GM19467 (cell line): ENCODE measurements around the gene CHST6.
"Not testable (repeated sequence)": the region's sequence is repeated elsewhere in the genome, so short reads cannot be mapped to it uniquely, and the experiment has no call there.

Experiments
- ATAC-seq: cut with Tn5 transposase; IDR thresholded peaks from one replicate; pipeline ENCODE4 v1.9.1; 2021; ENCODE audit warnings: mild to moderate bottlenecking, moderate library complexity; ENCODE audit not compliant: unreplicated experiment

Gene CHST6

DNA sequence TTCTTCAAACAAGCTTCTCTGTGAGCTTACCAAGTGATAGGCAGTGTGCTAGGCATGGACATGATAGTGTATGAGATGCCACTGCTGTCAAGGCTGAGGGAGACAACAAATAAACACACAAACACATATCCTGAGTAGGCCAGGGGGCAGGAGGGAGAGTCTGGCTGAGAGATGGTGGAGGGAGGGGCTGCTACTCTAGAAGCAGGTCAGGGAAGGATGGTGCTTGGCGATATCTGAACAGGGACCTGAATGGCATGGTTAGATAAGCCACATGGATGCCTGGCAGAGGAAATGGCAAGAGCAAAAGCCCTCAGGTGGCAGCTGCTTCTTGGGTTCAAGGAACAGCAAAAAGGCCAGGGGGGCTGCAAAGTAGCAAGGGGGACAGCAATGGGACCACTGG is 8.6 kb upstream of the CHST6 start:
- ATAC-seq: no peak

DNA sequence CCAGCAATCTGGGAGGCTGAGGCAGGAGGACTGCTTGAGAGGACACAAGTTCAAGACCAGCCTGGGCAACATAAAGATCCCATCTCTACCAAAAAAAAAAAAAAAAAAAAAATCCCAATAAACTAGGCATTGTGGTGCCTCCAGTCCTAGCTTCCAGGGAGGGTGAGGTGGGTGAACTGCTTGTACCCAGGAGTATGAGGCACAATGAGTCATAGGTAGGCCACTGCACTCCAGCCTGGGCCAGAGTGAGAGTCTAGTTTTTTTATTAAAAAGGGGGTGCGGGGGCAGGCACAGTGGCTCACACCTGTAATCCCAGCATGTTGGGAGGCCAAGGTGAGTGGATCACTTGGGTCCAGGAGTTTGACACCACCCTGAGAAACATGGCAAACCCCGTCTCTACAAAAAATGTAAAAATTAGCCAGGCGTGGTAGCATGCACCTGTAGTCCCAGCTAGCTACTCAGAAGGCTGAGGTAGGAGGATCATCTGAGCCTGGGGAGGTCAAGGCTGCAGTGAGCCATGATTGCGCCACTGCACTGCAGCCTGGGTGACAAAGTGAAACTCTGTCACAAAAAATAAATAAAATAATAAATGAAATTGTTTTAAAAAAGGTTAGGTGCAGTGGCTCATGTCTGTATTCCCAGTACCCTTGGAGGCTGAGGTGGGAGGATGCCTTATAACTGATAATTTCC is 7.8 kb upstream of the CHST6 start:
- no peak for ATAC-seq

DNA sequence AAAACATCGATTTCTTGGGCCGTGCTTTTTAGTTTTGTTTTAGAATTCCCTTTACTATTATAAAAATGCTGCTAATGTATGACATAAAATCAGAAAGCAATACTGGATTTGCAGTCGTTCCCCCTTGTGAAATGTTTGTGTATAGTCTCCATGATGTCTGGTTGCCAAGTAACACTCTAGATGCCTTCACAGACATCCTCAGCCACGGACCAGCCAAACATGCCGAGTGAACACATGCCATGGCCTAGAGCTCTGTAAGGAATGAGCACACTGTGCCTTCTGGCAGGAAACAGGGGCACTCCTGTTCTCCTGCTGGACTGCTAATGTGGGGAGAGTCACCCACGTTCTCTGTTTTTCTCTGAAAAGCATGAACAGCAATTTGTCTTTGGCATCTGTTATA is 6.6 kb upstream of the CHST6 start:
- not testable (repeated sequence) for ATAC-seq

DNA sequence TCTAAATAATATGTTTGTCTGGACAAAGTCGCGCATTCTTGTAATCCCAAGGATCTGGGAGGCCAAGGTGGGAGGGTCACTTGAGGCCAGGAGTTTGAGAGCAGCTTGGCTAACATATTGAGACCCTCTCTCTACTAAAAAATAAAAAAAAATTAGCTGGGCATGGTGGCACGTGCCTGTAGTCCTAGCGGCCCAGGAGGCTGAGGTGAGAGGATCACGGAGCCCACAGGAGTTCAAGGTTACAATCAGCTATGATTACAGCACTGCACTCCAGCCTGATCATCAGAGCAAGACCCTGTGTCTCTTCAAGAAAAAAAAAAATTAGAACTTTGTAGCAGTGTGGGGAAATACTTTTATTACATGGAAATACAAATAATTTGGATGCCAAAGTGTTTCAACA is 6.1 kb upstream of the CHST6 start:
- ATAC-seq: no peak

DNA sequence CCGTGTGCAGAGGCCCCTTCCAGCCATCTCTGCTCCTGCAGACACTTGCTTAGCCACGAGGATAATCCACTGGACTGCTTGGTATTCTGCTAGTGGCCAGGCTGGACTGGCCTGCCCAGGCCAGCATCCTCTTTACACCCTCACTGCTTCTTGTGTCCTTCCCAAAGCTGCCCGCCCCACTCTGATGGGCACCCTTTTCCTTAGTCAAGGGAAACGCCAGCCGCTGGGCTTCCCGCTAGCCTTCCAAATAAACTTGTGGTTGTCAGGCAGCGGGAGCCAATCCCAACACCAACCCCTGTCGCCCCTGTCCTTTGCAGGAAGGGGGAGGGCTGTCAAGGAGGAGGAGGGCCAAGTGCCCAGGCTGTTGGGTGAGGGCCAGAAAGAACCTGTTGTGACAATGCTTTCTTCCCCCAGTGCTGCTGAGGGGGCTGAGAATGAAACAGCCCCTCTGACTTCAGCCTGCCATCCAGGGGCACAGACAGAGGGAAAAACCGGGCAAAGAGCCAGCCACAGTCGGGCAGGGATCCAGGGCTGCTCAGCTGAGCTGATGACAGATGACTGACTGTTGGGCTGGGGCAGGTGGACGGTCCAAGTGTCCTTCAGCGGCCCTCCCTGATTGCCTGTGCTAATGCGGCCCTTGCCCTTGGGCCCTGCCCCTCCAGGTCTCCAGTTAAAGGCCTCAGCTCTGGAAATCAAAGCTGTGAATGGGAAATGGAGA is 3.5 kb upstream of the CHST6 start:
- ATAC-seq: not testable (repeated sequence)

DNA sequence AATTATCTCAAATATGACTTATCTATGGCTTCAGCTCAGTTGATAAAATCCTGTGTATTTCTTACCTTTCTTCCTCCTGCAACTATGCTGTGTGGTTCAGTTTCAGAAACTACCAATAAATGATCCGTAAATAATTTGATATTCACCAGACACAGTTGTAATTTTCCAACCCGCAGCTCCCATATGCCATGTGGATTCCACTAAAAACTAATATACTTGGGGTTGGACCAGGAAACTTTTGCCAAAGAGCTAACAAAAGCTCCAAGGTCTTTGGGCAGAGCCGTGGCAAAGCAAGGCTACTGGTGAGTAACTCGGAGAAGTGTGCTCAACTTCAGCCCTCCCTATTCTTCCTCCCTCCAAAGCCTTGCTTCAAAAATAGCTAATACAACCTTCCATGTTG is 2.3 kb upstream of the CHST6 start:
- ATAC-seq: no peak

DNA sequence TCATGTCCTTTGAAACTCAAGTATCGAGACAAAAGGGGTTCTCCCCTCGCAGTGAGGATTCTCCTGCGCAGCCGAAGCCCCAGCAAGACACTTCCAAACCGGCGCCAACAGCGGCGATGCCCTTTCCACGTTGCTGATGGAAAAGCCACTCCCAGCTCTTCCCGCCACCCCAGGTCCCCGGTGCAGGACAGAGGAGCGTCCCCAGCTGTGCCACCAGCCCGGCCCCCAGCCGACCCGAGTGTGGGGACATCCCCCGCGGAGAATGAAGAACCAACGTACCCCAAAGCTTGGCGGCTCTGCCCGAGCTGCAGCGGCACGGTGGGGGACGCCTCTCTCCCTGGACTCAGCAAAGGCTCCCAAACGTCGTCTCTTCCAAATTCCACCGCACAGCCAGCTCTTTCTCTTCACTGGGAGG is 573 bp downstream of the CHST6 start:
- no peak for ATAC-seq

DNA sequence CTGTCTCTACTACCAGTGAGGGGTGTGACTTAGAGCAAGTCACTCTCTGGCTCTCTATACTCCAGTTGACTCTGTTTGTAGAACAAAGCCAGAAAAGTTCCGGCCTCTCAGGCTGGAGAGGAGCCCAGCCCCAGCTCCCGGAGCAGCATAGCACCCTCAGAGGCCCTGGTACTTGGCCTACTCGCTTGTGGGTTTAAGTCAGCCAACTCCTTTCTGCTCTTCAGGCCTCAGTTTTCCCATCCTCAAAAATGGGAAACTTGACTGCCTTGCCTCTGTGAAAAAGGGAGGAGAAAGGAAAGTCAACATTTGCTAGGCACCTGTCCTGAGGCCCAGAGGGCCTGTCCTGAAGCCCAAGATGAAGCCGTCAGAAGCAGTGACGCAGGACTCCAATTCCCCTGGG is 1.1 kb downstream of the CHST6 start:
- ATAC-seq: no peak

DNA sequence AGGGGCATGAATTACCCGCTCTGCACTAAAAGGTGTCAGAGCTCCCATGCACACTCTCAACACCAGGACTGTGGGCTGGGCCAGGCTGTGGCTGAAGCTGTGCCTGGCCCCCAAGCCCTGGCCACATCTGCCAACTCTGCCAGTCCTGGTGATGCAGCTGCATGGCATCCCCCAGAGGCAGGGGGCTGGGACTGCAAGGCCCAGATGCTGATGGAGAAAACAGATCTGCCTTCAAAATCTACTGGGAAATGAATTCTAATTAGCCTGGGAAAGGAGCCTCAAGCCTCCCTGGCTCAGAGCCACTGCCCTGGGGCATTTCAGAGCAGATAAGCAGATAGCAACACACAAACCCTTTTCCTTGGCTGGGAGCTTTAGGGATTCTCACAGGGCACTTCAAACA is 3.4 kb downstream of the CHST6 start:
- no peak for ATAC-seq

DNA sequence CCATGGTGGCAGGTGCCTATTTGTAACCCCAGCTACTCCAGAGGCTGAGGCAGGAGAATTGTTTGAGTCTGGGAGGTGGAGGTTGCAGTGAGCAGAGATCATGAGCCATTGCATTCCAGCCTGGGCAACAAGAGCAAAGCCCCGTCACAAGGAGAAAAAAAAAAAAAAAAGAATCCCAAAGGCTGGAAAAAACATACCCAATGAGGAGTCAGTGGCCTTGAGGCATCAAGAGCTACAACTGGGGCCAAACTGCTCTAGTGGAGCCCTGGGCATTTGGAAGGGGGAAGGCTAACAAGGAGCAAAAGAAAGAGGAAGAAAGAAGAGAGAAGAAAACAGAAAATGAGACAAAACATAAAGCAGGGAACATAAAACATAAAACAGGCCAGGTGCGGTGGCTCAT is 6.9 kb downstream of the CHST6 start:
- ATAC-seq: no peak

DNA sequence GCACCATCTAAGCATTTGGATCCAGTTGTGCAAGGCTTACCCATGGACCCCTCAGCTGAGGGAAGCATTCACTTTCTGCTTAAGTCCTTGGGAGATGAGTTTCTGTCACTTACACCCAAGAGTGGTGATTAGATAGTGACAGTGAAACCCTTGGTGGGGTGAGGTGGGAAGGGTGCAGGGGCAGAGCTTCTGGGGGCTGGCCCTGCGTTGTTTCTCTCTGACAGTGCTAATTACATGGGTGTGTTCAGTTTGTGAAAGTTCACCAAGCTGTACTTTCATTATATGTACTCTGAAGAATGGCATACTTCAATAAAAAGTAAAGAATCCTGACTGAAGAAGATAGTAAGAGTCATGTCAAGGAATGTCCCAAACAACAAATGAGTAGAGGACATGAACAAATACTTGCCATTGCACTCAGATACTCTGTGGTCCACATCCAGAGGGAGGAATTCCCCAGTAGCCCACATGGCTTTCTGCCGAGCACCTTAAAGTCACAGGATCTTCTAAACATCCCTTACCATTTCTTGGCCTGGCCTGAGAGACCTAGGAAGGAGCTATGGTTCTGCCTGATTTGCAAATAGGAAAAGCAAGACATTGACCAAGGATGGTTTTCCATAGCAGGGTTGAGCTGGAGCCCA is 8.4 kb downstream of the CHST6 start:
- no peak for ATAC-seq

DNA sequence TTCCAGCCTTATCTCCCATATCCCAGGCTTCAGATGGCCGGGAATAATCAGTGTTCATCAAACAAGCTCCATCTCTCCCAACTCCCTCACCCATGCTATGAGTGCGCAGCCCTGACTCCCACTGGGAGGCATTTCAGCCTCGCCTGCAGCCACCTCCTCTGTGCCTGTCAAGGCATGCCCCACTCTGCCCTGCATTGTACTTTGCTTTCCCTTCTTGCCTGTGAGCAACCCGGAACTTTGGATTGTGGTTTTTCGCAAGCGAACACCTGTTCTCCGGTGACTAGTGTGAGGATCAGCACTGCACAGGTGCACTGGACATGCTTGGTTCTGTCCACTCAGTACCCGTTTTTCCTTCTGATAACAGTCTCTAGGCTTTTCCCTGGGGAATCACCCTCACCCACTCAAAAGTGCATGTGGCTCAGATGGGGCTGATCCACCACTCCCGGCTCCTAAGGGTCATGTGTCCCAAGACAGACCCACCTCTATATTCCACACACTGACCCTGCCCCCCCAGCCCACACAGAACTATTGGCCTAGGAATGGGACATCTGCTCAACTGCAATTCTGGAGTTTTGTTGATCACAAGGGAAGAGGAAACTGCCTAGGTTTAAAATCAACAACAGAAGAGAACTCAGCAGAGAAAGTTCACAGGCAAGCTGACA is 9.1 kb downstream of the CHST6 start:
- ATAC-seq: no peak

DNA sequence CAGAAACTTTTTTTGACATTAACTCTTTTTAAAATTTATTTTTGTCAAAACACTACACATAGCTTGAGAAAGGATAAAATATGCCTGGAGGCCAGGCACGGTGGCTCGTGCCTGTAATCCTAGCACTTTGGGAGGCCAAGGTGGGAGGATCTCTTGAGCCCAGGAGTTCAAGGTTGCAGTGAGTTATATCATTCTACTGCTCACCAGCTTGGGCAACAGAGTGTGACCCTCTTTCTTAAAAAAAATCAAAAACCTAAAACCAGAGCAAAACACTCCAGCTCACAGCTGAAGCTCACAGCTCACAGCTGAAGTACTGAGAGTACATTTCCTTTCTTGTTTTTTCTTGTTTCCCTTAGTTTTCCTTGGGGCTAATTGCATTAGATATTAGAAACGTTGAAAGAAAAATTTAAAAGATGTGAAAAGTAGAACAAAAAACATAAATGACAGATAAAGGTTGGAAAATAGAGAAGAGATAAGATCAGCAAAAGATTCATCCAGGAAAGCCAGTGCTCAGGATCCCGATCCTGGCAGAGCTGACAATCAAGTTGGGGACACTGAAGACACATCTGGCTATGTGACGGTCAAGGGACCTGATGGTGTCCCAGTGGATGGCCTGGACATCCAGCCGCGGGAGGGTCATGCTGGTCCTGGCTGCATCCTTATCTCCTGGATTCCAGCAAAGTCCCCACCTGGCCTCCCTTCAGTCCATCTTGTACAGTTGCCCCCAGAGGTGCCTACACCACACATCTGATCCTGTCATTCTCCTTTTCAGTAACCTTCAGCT is 9.8 kb downstream of the CHST6 start:
- ATAC-seq: no peak

DNA sequence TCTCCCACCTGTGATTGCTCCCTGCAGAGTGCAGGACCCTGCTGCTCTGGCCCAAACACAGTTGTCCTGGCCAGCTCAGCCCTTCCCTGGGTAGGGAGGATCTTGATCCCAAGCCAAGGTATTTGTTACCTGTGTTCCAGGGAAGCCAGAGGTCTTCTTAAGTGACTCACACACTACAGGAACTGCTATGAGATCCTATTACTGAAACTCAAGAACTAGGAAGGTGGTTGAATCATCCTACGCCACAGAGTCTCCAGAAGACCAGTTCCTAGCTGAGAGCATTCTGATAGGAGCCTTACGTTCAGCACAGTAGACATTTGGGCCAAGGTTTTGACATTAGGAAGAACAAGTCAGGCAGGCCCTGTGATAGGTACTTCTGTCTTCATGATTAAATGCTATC is 12.0 kb downstream of the CHST6 start:
- no peak for ATAC-seq

DNA sequence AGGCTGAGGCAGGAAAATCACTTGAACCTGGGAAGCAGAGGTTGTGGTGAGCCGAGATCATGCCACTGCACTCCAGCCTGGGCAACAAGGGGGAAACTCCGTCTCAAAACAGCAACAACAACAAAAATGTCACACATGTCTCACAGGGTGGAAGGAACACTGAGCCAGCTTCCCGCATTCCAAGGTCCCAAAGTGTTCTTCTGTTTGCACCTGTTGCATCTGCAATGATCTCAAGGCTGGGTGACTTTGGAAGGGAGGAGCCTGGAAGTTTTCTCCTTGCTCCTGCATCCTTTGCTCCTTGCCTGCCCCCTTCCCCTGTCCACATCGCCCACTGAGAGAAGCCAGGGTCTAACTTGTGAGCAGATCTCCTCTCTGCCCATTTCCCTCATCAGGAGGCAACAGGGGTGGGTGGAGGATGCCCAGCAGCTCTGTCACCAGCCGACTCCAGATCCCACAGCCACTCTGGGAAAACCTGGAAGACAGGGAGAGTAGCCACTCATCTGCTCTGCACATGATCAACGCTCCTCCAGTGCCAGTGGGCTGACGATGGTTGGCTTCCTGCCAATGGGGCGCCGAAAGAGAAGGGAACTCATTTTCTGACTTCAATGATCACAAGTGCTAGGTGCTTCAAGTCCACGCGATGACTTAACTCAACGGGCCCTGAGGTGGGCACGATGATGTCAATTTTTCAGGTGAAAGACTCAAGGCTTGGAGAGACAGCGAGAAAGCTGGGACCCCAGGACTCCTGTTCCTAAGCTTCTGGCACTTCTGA is 12.6 kb downstream of the CHST6 start:
- ATAC-seq: no peak

DNA sequence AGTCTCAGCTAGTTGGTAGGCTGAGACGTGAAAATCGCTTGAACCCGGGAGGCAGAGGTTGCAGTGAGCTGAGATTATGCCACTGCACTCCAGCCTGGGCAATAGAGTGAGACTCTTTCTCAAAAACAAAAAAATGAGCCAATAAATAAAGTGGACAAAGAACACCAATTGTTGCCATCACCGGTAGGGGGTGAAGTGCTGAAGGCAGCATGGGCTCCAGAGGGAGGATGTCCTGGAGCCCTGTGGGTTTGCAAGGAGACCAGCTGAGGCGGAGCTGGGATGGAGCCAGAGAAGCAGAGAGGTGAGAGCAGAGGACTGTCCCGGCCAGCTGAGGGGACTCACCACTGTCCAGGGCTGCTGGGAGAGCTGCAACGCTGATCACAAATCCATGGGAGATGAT is 13.8 kb downstream of the CHST6 start:
- ATAC-seq: no peak

DNA sequence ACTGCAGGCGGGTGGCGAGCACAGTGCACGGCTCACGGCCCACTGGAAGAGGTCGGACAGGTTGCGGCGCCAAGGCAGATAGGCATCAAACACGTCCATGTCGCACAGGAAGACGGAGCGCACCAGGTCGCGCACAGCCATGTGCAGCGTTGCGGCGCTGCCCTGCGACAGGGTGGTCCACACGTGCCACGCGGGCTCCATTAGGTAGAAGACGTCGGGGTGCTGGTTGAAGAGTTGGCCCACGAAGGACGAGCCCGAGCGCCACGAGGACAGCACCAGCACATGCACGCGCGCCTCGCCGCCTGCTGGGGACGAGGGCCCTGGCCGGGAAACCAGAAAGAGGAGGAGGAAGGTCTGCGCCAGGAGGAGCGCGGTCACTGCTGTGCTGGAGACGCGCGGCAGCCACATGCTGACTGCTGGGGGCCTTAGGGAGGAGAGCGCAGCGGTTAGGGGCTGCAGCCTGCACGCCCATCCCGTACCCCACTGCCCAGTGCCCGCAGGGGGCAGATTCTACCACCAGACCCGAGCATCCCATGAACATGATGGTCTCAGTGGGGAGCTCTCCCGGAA is 15.7 kb downstream of the CHST6 start:
- no peak for ATAC-seq

DNA sequence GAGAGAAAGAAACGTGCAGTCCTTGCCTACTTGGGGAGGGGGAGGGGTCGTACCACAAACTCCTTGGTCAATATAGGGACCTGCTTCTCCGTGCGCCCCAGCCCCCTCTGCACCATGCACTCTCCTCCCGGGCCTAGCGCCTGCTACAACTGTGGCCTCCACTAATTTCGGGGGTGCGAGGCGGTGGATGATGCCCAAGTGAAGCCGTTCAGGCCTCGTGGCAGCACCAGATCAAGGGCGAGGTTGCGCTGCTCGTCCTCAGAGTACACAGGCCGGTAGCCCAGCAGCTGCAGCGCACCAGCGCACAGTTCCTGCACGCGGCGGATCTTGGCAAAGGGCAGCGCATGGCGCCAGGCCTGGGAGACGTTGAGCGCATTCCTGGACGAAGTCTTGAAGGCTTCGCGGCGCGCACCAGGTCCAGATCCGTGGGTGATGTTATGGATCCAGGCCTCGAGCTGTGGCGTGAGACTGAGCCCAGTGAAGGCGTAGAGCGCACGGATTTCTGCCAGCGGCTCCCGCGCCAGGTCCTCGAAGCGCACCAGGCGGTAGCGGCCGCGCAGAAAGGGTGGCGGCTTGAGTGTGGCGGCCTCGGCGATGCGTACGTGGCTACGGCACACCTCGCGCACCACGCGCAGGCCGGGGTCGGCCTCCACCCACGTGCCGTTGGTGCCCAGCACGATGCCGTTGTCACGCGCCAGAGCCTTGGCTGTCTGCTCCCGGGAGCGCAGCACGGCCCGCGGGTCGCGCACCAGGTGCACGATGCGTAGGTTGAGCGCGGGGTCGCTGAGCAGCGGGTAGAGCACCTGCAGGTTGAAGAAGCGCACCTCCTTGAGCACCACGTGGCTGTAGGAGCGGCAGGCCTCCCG is 16.5 kb downstream of the CHST6 start:
- ATAC-seq: no peak
